Right atrium auricular region (tissue), 2 donors: Measurements from ENCODE around the gene BSG. TPM values are rescaled to one million over a fixed set of nuclear protein-coding genes. Genes with fewer than 3 reads are reported as not detected.
"Not testable (repeated sequence)": the region's sequence is repeated elsewhere in the genome, so short reads cannot be mapped to it uniquely, and the experiment has no call there.

Source experiments
- DNase-seq: peaks from one replicate; pipeline ENCODE4 v3.0.0-alpha.2; 2019; ENCODE audit warnings: low spot score
- H3K27ac ChIP-seq, 2 donors: fragments of 200-600 bp; sonication (generic); 1 replicate in 1 of 2; 2 replicates in 1 of 2; pipeline ENCODE4 v1.5.1; 2016 to 2019
- H3K27me3 ChIP-seq, 2 donors: fragments of 200-600 bp; sonication (generic); one replicate each; pipeline versions ENCODE4 v1.5.1 to v1.6.0; 2017 to 2019
- H3K36me3 ChIP-seq: fragments of 200-600 bp; sonication (generic); one replicate; pipeline ENCODE4 v1.5.1; 2016
- H3K4me1 ChIP-seq, 2 donors: fragments of 200-600 bp; sonication (generic); one replicate each; pipeline versions ENCODE4 v1.5.1 to v1.6.0; 2017 to 2019
- H3K4me3 ChIP-seq, 2 donors: fragments of 200-600 bp; sonication (generic); 1 replicate in 1 of 2; 2 replicates in 1 of 2; pipeline ENCODE4 v1.5.1; 2017 to 2019; ENCODE audit warnings: mild to moderate bottlenecking in 1 of 2, moderate library complexity in 1 of 2
- H3K9me3 ChIP-seq, 2 donors: fragments of 200-600 bp; sonication (generic); one replicate each; pipeline ENCODE4 v1.5.1; 2019
- total RNA-seq, 2 donors: library from RNA; depleted of rRNA; stranded (reverse); fragments of >200 nt; gene quantifications; one replicate each; pipeline ENCODE4 v1.1.0, GENCODE V29; 2016
- TF ChIP-seq, protein P1 (sequence below), 2 donors: fragments of 200-600 bp; sonication (generic); IDR thresholded peaks; one replicate each; pipeline ENCODE4 v1.5.1; 2019; ENCODE audit warnings: antibody characterized with exemption in 2 of 2

BSG gene
- total RNA-seq, 2 donors from 2014 or later, result 1,033 to 1,569 TPM

GRCh38 chr19:620166-620862 is 47.9 kb downstream of the BSG start:
- peaks cover 75% of the 10 kb centered on the region for H3K36me3 ChIP-seq
- H3K27me3 ChIP-seq, result no peaks in the 10 kb centered on the region
- no peak overlapping the region for H3K27ac ChIP-seq
- DNase-seq, result no peak
- H3K9me3 ChIP-seq, result no peaks in the 10 kb centered on the region
- no peaks in the 10 kb centered on the region for H3K4me1 ChIP-seq
- no peak overlapping the region for H3K4me3 ChIP-seq
- TF ChIP-seq, protein P1, sequence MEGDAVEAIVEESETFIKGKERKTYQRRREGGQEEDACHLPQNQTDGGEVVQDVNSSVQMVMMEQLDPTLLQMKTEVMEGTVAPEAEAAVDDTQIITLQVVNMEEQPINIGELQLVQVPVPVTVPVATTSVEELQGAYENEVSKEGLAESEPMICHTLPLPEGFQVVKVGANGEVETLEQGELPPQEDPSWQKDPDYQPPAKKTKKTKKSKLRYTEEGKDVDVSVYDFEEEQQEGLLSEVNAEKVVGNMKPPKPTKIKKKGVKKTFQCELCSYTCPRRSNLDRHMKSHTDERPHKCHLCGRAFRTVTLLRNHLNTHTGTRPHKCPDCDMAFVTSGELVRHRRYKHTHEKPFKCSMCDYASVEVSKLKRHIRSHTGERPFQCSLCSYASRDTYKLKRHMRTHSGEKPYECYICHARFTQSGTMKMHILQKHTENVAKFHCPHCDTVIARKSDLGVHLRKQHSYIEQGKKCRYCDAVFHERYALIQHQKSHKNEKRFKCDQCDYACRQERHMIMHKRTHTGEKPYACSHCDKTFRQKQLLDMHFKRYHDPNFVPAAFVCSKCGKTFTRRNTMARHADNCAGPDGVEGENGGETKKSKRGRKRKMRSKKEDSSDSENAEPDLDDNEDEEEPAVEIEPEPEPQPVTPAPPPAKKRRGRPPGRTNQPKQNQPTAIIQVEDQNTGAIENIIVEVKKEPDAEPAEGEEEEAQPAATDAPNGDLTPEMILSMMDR (IDR thresholded peaks at IDR 0.05), result no peak

GRCh38 chr19:621191-621590 is 48.8 kb downstream of the BSG start:
- not testable (repeated sequence) for H3K27ac ChIP-seq, H3K27me3 ChIP-seq, H3K4me3 ChIP-seq, H3K9me3 ChIP-seq, DNase-seq, H3K4me1 ChIP-seq
- H3K36me3 ChIP-seq, result peaks cover 75% of the 10 kb centered on the region

- H3K4me3 ChIP-seq, result no peak overlapping the region
- H3K27me3 ChIP-seq, result no peaks in the 10 kb centered on the region
- no peak overlapping the region for H3K27ac ChIP-seq
- TF ChIP-seq, protein P1 (IDR thresholded peaks at IDR 0.05), result no peak
- peaks cover 75% of the 10 kb centered on the region for H3K36me3 ChIP-seq
- H3K4me1 ChIP-seq, result no peaks in the 10 kb centered on the region
- H3K9me3 ChIP-seq, result no peaks in the 10 kb centered on the region
- no peak for DNase-seq
These were observed 49.4 kb downstream of the BSG start for GRCh38 chr19:621819-622218.

GRCh38 chr19:622666-623065 is 50.3 kb downstream of the BSG start:
- no peaks in the 10 kb centered on the region for H3K9me3 ChIP-seq
- H3K4me1 ChIP-seq, result no peaks in the 10 kb centered on the region
- TF ChIP-seq, protein P1 (IDR thresholded peaks at IDR 0.05), result no peak
- H3K27ac ChIP-seq, result no peak overlapping the region
- peaks cover 66% of the 10 kb centered on the region for H3K36me3 ChIP-seq
- H3K4me3 ChIP-seq, result no peak overlapping the region
- no peak for DNase-seq
- no peaks in the 10 kb centered on the region for H3K27me3 ChIP-seq

DNA sequence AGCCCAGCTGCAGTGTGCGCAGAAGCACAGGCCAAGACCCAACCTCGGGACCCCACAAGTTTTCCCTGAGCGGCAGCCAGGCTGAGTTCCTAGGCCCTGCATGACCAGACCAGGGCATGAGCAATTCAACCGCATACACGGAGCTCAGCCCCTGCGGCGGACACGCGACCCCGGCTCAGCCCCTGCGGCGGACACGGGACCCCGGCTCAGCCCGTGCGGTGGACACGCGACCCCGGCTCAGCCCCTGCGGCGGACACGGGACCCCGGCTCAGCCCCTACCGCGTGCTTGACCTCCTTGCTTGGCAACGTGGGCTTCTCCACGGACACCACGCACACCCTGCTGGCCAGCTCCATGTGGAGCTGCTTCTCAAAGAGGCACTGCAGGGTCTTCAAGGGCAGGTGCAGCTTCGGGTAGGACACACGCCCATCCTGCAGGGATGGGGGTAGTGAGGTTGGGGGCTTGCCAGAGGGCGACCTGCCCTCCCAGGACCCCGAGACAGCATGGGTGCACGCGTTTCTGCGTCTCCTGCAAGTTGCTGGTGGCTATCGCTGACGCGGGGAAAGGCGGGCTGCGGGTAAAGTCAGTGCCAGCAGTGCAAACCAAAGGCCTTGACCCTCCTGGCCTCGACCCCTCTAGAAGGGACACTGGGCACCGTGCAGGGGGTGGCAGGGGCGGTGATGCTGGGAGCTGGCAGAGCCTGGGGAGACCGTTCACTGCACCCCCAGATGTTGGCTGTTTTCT is 51.0 kb downstream of the BSG start:
- Histone ChIP-seq H3K27ac (no peak overlapping the region), H3K9me3 (no peaks in the 10 kb centered on the region), H3K36me3 (peaks cover 59% of the 10 kb centered on the region), H3K4me3 (no peak overlapping the region), H3K27me3 (no peaks in the 10 kb centered on the region), H3K4me1 (no peaks in the 10 kb centered on the region)
- TF ChIP-seq, protein P1 (IDR thresholded peaks at IDR 0.05), result no peak
- DNase-seq, result no peak

DNA sequence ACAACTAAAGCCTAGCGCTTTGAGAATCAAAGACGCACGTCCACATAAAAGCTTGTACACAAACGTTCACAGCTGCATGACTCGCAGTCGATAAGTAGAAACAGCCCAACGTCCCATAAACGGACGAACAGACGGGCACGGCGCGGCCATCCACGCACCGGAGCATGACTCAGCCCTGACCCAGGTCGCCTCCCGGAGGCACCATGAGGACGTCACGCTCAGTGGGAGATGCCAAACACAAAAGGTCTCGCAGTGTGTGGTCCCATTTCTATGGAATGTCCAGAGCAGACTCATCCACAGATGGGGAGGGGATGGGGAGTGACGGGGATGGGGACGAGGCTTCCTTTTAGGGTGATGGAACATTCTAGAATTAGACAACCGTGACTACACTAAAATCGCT is 51.6 kb downstream of the BSG start:
- TF ChIP-seq, protein P1 (IDR thresholded peaks at IDR 0.05), result no peak
- DNase-seq, result no peak
- no peaks in the 10 kb centered on the region for H3K4me1 ChIP-seq
- no peaks in the 10 kb centered on the region for H3K9me3 ChIP-seq
- no peak overlapping the region for H3K4me3 ChIP-seq
- peaks cover 57% of the 10 kb centered on the region for H3K36me3 ChIP-seq
- H3K27ac ChIP-seq, result no peak overlapping the region
- no peaks in the 10 kb centered on the region for H3K27me3 ChIP-seq
